GM12892 (cell line): Measurements from ENCODE around the gene EIF1. TPM values are rescaled to one million over a fixed set of nuclear protein-coding genes. Genes with fewer than 3 reads are reported as not detected.
A peak's percentile ranks its signal among the peaks of the same experiment; 100 is the strongest.
"Not testable (repeated sequence)": the region's sequence is repeated elsewhere in the genome, so short reads cannot be mapped to it uniquely, and the experiment has no call there.

Experiments used
- DNase-seq: peaks from one replicate; pipeline ENCODE4 v3.0.0; 2011; ENCODE audit not compliant: insufficient read length
- FAIRE-seq: peaks from 2 replicates; lab custom pipeline; 2011; peaks lifted over from hg19 to GRCh38; lab: Jason Lieb, UNC
- POLR2A ChIP-seq: IDR thresholded peaks from 2 replicates; pipeline ENCODE4 v1.6.1; 2011; ENCODE audit warnings: low read depth, low read length, control low read depth
- POLR2AphosphoS5 ChIP-seq: IDR thresholded peaks from 2 replicates; pipeline ENCODE4 v1.6.1; 2011; ENCODE audit warnings: low read depth, low read length, control low read depth
- TAF1 ChIP-seq: IDR thresholded peaks from 2 replicates; pipeline ENCODE4 v1.6.1; 2011; ENCODE audit warnings: low read depth, mild to moderate bottlenecking, control low read depth, low read length, borderline replicate concordance
- polyA plus RNA-seq: library from polyadenylated mRNA; unstranded; fragments of >200 nt; gene quantifications from one replicate; pipeline ENCODE4 v1.2.1, GENCODE V29; 2012; ENCODE audit warnings: missing spikeins, inconsistent platforms; ENCODE audit not compliant: missing spikeins

EIF1 gene
- polyA plus RNA-seq: 660 TPM

GRCh38 chr17:41688641-41689496, at the start of gene EIF1:
EIF1 (plus strand) TSS chr17:41688885; CDS start chr17:41689039, 154 bp downstream.
- TF ChIP-seq POLR2AphosphoS5 (peak; percentile 99), TAF1 (peak; percentile 95), POLR2A (peak; percentile 98)
- peak; percentile 99 for FAIRE-seq
- DNase-seq: peak; percentile 92

- DNase-seq: no peak
Observed at GRCh38 chr17:41638941-41639340, 49.7 kb upstream of the EIF1 start.

GRCh38 chr17:41639492-41640473, 48.9 kb upstream of the EIF1 start:
- DNase-seq: no peak
- TF ChIP-seq TAF1: no peak
- no peak for TF ChIP-seq POLR2AphosphoS5
- no peak for TF ChIP-seq POLR2A
- FAIRE-seq: no peak

More at GRCh38 chr17:41638941-41639340, 49.7 kb upstream of the EIF1 start:
- TF ChIP-seq POLR2A (no peak), POLR2AphosphoS5 (no peak), TAF1 (no peak)
- FAIRE-seq: no peak

DNA sequence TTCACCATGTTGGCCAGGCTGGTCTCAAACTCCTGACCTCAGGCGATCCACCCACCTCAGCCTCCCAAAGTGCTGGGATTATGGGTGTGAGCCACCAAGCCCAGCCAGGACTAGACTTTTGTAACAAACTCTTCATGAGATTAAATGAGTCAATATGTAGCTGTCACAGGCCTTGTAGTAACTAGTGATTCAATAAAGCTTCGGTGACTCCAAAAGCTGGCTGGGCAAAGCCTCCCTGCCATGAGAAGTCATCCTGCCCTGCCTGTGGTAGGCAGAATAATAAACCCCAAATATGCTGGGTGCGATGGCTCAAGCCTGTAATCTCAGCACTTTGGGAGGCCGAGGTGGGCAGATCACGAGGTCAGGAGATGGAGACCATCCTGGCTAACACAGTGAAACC, 48.1 kb upstream of the EIF1 start:
- not testable (repeated sequence) for DNase-seq, FAIRE-seq

- DNase-seq: no peak
- no peak for TF ChIP-seq POLR2AphosphoS5
- FAIRE-seq: no peak
Observed at GRCh38 chr17:41642252-41643156, 46.2 kb upstream of the EIF1 start.

- FAIRE-seq: no peak
- DNase-seq: no peak
- TF ChIP-seq POLR2AphosphoS5 (no peak), POLR2A (no peak), TAF1 (no peak)
Observed at GRCh38 chr17:41647038-41647813, 41.5 kb upstream of the EIF1 start.

DNA sequence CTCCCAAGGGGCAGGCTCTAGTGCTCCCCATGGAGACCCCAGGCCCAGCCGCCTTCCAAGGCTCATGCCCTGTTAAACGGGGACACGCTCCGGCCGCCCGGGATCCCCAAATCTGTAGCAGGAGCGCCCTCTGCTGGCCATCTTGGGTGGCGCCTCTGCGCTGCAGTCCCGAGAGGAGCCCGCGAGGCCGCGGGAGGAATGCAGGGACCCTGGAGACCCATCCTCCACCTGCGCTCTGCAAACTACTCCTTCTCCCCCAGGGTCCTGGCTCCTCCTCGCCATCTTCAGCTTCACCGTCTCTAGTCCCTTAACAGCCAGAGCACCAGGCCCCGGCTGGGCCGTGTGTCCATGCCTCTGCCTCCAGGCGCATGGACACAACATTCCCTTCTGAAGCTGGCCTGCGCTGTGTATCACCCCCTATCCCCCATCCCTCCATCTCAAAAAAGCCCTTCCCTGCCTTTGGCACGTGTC, 40.7 kb upstream of the EIF1 start:
- TF ChIP-seq TAF1 (no peak), POLR2AphosphoS5 (no peak), POLR2A (no peak)
- peak; percentile 58 for FAIRE-seq
- DNase-seq: peak; percentile 90

DNA sequence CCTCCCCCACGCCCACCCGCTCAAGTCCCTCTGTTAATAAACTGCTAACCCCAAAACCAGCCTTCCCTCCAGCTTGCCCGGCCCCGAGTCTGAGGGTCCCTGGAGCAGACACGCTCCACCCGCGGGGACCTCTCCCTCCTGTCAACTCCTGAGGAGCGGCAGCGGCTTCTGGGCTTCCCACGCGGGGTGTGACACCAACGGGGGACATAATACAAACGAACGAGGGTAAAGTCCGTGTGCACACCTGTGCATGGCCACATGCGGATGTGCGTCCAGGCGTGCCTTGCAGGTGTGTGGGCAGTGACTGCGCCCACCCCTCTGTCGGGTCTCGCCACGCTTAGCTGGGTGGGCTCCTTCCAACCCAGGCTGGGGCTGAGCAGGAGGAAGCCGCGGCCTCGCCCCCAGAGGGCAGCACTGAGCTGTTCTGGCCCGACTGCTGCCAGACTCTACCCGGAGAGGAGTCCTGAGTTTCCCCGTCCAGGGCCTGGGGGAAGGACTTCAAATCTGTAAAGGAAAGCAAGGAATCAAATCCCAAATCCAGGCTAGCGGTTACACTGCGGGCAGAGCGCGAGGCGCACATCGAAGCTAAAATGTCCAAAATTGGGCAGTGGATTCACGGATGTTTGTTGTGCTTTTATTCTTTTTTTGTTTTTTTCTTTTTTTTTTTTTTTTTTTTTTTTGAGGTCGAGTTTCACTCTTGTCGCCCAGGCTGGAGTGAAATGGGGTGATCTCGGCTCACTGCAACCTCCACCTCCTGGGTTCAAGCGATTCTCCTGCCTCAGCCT, 40.1 kb upstream of the EIF1 start:
- FAIRE-seq (peak; percentile 93), DNase-seq (peak; percentile 90)
- TF ChIP-seq TAF1 (no peak), POLR2AphosphoS5 (no peak), POLR2A (no peak)

DNA sequence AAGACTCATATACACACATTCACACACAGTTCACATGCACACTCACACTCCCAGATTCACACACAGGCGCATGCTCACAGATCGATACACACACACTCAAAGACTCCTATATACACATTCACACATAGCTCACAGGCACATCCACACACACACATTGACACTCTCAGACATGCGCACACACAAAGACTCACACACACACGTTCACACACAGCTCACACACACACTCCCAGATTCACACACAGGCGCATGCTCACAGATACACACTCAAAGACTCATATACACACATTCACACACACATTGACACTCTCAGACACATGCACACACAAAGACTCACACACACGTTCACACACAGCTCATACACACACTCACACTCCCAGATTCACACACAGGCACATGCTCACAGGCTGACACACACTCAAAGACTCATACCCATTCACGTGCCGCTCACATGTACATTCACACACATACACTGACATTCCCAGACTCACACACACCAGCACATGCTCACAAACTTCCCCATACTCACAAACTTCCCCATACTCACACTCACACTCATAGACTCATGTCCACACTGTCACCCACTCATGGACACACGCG, 38.7 kb upstream of the EIF1 start:
- FAIRE-seq (peak; percentile 58), DNase-seq (no peak)
- TF ChIP-seq TAF1: no peak
- no peak for TF ChIP-seq POLR2A
- TF ChIP-seq POLR2AphosphoS5: no peak
